SK-N-SH treated with all-trans-retinoic acid at 6 μM for 48 hours (cell line): ENCODE measurements around the gene LAMA2.

Source experiments
- ATAC-seq: fragments of 200-7000 bp; cut with Tn5 transposase; 3 replicates; pipeline ENCODE4 v1.9.1; 2020; ENCODE audit warnings: mild to moderate bottlenecking, moderate library complexity
- ARNTL ChIP-seq: fragments of 450-650 bp; formaldehyde crosslinking; IDR thresholded peaks from 2 replicates; pipeline ENCODE4 v1.5.0; 2020; ENCODE audit warnings: low read depth, mild to moderate bottlenecking, moderate library complexity, borderline replicate concordance
- CSDC2 ChIP-seq: fragments of 250-450 bp; sonication (Bioruptor Pico); IDR thresholded peaks from 2 replicates; pipeline ENCODE4 v1.5.0; 2020; ENCODE audit warnings: mild to moderate bottlenecking, moderate library complexity
- ISL1 ChIP-seq: fragments of 250-450 bp; sonication (Bioruptor Pico); IDR thresholded peaks from 2 replicates; pipeline ENCODE4 v2.1.2; 2022; ENCODE audit warnings: mild to moderate bottlenecking, moderate library complexity
- OSR1 ChIP-seq: fragments of 250-450 bp; sonication (Bioruptor Pico); IDR thresholded peaks from 2 replicates; pipeline ENCODE4 v1.8.0; 2022; ENCODE audit warnings: moderate library complexity, mild to moderate bottlenecking, inconsistent platforms
- PPARA ChIP-seq: fragments of 250-450 bp; sonication (Bioruptor Pico); IDR thresholded peaks from 2 replicates; pipeline ENCODE4 v1.5.0; 2020; ENCODE audit warnings: mild to moderate bottlenecking, borderline replicate concordance
- RARB ChIP-seq: fragments of 250-450 bp; sonication (Bioruptor Pico); IDR thresholded peaks from 2 replicates; pipeline ENCODE4 v1.8.0; 2021; ENCODE audit warnings: mild to moderate bottlenecking, moderate library complexity
- TCF4 ChIP-seq: fragments of 250-450 bp; sonication (Bioruptor Pico); IDR thresholded peaks from 2 replicates; pipeline ENCODE4 v1.8.0; 2021; ENCODE audit warnings: mild to moderate bottlenecking, moderate library complexity, borderline replicate concordance
- TOX ChIP-seq: fragments of 250-450 bp; sonication (Bioruptor Pico); IDR thresholded peaks from 2 replicates; pipeline ENCODE4 v1.8.0; 2021; ENCODE audit warnings: mild to moderate bottlenecking, moderate library complexity, borderline replicate concordance
- ZC3H10 ChIP-seq: fragments of 250-450 bp; sonication (Bioruptor Pico); IDR thresholded peaks from 2 replicates; pipeline ENCODE4 v1.5.1; 2021; ENCODE audit warnings: mild to moderate bottlenecking, moderate library complexity
- ZFP3 ChIP-seq: fragments of 250-450 bp; sonication (Bioruptor Pico); IDR thresholded peaks from 2 replicates; pipeline ENCODE4 v1.5.0; 2020; ENCODE audit warnings: mild to moderate bottlenecking, moderate library complexity
- ZFP30 ChIP-seq: fragments of 450-650 bp; formaldehyde crosslinking; IDR thresholded peaks from 2 replicates; pipeline ENCODE4 v1.5.0; 2022; ENCODE audit warnings: mild to moderate bottlenecking, moderate library complexity
- ZNF565 ChIP-seq: fragments of 450-650 bp; formaldehyde crosslinking; conservative IDR thresholded peaks from 2 replicates; pipeline ENCODE4 v1.5.0; 2020; ENCODE audit warnings: low read depth, mild to moderate bottlenecking, moderate library complexity
- ZNF70 ChIP-seq: fragments of 450-650 bp; formaldehyde crosslinking; IDR thresholded peaks from 2 replicates; pipeline ENCODE4 v1.5.0; 2020; ENCODE audit warnings: mild to moderate bottlenecking, moderate library complexity
- ZNF8 ChIP-seq: fragments of 450-650 bp; formaldehyde crosslinking; IDR thresholded peaks from 2 replicates; pipeline ENCODE4 v1.5.0; 2020; ENCODE audit warnings: mild to moderate bottlenecking, moderate library complexity
- TF ChIP-seq, protein P1 (sequence below): fragments of 250-450 bp; sonication (Bioruptor Pico); IDR thresholded peaks from 2 replicates; pipeline ENCODE4 v1.8.0; 2020; ENCODE audit warnings: mild to moderate bottlenecking, moderate library complexity, borderline replicate concordance
- TF ChIP-seq, protein P2 (sequence below): fragments of 250-450 bp; sonication (Bioruptor Pico); IDR thresholded peaks from 2 replicates; pipeline ENCODE4 v1.8.0; 2021; ENCODE audit warnings: low read depth, mild to moderate bottlenecking, moderate library complexity, borderline replicate concordance
- TF ChIP-seq, protein P3 (sequence below): fragments of 250-450 bp; sonication (Bioruptor Pico); IDR thresholded peaks from 2 replicates; pipeline ENCODE4 v1.5.1; 2021; ENCODE audit warnings: mild to moderate bottlenecking, moderate library complexity
- TF ChIP-seq, protein P4 (sequence below): fragments of 250-450 bp; sonication (Bioruptor Pico); IDR thresholded peaks from 2 replicates; pipeline ENCODE4 v1.5.1; 2020; ENCODE audit warnings: low read depth, mild to moderate bottlenecking, moderate library complexity
- TF ChIP-seq, protein P5 (sequence below): fragments of 250-450 bp; sonication (Bioruptor Pico); IDR thresholded peaks from 2 replicates; pipeline ENCODE4 v1.5.0; 2020; ENCODE audit warnings: mild to moderate bottlenecking, moderate library complexity

The LAMA2 gene

DNA sequence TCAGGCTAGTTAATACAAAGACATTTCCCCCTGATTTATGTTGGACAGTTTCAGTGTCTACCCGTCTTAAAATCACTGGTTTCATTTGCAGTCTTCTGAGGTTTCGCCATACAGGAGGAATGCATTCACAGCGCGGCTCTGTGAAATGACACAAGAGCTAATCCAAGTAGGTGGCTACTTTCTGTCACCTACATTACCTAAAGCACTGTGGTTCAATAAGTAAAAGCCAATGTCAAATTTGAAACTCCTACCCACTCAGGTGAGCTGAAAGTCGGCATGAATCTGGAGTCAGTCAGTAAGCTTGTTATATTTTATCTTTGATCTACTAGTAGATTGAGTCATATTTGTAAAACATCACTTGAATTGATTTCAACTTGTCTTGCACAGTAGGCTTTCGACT, 370.8 kb downstream of the LAMA2 start (continued):
- TF ChIP-seq, protein P1, sequence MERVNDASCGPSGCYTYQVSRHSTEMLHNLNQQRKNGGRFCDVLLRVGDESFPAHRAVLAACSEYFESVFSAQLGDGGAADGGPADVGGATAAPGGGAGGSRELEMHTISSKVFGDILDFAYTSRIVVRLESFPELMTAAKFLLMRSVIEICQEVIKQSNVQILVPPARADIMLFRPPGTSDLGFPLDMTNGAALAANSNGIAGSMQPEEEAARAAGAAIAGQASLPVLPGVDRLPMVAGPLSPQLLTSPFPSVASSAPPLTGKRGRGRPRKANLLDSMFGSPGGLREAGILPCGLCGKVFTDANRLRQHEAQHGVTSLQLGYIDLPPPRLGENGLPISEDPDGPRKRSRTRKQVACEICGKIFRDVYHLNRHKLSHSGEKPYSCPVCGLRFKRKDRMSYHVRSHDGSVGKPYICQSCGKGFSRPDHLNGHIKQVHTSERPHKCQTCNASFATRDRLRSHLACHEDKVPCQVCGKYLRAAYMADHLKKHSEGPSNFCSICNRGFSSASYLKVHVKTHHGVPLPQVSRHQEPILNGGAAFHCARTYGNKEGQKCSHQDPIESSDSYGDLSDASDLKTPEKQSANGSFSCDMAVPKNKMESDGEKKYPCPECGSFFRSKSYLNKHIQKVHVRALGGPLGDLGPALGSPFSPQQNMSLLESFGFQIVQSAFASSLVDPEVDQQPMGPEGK = no peak
- TF ChIP-seq, protein P2, sequence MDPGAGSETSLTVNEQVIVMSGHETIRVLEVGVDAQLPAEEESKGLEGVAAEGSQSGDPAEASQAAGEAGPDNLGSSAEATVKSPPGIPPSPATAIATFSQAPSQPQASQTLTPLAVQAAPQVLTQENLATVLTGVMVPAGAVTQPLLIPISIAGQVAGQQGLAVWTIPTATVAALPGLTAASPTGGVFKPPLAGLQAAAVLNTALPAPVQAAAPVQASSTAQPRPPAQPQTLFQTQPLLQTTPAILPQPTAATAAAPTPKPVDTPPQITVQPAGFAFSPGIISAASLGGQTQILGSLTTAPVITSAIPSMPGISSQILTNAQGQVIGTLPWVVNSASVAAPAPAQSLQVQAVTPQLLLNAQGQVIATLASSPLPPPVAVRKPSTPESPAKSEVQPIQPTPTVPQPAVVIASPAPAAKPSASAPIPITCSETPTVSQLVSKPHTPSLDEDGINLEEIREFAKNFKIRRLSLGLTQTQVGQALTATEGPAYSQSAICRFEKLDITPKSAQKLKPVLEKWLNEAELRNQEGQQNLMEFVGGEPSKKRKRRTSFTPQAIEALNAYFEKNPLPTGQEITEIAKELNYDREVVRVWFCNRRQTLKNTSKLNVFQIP (CRISPR knock-in tag) = no peak
- TF ChIP-seq, protein P3, sequence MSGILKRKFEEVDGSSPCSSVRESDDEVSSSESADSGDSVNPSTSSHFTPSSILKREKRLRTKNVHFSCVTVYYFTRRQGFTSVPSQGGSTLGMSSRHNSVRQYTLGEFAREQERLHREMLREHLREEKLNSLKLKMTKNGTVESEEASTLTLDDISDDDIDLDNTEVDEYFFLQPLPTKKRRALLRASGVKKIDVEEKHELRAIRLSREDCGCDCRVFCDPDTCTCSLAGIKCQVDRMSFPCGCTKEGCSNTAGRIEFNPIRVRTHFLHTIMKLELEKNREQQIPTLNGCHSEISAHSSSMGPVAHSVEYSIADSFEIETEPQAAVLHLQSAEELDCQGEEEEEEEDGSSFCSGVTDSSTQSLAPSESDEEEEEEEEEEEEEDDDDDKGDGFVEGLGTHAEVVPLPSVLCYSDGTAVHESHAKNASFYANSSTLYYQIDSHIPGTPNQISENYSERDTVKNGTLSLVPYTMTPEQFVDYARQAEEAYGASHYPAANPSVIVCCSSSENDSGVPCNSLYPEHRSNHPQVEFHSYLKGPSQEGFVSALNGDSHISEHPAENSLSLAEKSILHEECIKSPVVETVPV (CRISPR knock-in tag) = no peak
- TF ChIP-seq ZFP3 (no peak), PPARA (no peak), OSR1 (no peak), ISL1 (no peak), TCF4 (CRISPR knock-in tag) (no peak)

DNA sequence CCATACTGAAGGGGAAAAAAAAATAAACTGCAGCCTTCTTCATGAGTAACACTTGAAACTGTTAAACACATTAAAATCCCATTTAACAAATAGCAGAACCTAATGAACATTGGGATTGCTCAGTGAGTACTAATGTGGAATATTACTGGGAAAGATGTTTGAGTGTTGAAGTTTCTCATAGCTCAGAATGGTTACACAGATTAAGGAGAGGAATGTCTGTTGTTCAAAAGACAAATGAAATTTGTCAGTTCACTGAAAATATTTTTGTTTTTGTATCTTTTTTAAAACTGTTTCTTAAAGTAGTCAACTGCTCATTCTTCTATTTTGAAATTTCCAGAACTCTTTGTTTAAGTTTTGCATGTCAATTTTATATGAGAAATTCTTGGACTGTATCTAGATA, 374.3 kb downstream of the LAMA2 start:
- ATAC-seq = no peak
- TF ChIP-seq, protein P3 (CRISPR knock-in tag) = no peak
- TF ChIP-seq ZFP30 (CRISPR knock-in tag) (no peak), RARB (CRISPR knock-in tag) (no peak), ISL1 (no peak), ARNTL (CRISPR knock-in tag) (no peak), TCF4 (CRISPR knock-in tag) (no peak), TOX (CRISPR knock-in tag) (no peak)
- TF ChIP-seq, protein P4, sequence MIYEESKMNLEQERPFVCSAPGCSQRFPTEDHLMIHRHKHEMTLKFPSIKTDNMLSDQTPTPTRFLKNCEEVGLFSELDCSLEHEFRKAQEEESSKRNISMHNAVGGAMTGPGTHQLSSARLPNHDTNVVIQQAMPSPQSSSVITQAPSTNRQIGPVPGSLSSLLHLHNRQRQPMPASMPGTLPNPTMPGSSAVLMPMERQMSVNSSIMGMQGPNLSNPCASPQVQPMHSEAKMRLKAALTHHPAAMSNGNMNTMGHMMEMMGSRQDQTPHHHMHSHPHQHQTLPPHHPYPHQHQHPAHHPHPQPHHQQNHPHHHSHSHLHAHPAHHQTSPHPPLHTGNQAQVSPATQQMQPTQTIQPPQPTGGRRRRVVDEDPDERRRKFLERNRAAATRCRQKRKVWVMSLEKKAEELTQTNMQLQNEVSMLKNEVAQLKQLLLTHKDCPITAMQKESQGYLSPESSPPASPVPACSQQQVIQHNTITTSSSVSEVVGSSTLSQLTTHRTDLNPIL (CRISPR knock-in tag) = no peak
- TF ChIP-seq, protein P5, sequence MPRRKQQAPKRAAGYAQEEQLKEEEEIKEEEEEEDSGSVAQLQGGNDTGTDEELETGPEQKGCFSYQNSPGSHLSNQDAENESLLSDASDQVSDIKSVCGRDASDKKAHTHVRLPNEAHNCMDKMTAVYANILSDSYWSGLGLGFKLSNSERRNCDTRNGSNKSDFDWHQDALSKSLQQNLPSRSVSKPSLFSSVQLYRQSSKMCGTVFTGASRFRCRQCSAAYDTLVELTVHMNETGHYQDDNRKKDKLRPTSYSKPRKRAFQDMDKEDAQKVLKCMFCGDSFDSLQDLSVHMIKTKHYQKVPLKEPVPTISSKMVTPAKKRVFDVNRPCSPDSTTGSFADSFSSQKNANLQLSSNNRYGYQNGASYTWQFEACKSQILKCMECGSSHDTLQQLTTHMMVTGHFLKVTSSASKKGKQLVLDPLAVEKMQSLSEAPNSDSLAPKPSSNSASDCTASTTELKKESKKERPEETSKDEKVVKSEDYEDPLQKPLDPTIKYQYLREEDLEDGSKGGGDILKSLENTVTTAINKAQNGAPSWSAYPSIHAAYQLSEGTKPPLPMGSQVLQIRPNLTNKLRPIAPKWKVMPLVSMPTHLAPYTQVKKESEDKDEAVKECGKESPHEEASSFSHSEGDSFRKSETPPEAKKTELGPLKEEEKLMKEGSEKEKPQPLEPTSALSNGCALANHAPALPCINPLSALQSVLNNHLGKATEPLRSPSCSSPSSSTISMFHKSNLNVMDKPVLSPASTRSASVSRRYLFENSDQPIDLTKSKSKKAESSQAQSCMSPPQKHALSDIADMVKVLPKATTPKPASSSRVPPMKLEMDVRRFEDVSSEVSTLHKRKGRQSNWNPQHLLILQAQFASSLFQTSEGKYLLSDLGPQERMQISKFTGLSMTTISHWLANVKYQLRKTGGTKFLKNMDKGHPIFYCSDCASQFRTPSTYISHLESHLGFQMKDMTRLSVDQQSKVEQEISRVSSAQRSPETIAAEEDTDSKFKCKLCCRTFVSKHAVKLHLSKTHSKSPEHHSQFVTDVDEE = no peak

DNA sequence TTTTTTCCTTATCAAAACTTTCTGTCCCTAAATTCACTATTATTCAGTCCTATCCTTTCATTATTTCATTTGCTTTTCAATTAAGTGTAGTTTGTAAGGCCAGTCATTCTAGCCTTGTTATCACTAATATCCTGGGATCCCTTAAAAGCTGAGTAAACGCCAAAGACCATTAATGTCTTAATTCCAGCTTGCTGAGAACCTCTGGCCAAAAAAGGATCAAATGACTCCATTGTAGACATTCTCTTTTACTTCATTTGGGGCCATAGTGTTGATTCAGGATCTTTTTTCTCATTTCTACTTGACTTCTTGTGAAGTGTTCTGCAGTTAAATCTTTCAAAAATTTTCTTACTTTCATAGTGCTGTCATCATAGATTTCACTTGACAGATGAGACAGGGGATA, 379.7 kb downstream of the LAMA2 start:
- no peak for ATAC-seq
- no peak for TF ChIP-seq ZNF8 (CRISPR knock-in tag)
- no peak for TF ChIP-seq ZNF565
- TF ChIP-seq ZC3H10 (CRISPR knock-in tag) = no peak
- TF ChIP-seq ZNF70 (CRISPR knock-in tag) = no peak
- TF ChIP-seq OSR1 = no peak
- TF ChIP-seq, protein P1 = no peak
- TF ChIP-seq ISL1 = no peak
- TF ChIP-seq CSDC2 (CRISPR knock-in tag) = no peak
